A673 (cell line): ENCODE data around the gene CFAP97. TPM values are rescaled to one million over a fixed set of nuclear protein-coding genes. Genes with fewer than 3 reads are reported as not detected.

Experiments used
- BruUV-seq: library from RNA; stranded (reverse); fragments of 400-500 nt; replicated peaks from 2 replicates; lab custom pipeline; 2021; lab: Mats Ljungman, UMichigan
- CTCF ChIA-PET: fragments of 300-600 bp; sonication (Branson Sonifier 250); formaldehyde crosslinking; loops from one replicate; lab custom pipeline; 2022; ENCODE audit warnings: antibody characterized with exemption; lab: Charles Lee
- POLR2A ChIA-PET: fragments of 300-600 bp; sonication (Branson Sonifier 250); formaldehyde crosslinking; loops from one replicate; lab custom pipeline; 2022; ENCODE audit warnings: antibody characterized with exemption; ENCODE audit not compliant: low non-redundant PET; lab: Charles Lee
- DNase-seq: peaks from one replicate; pipeline ENCODE4 v3.0.0-alpha.2; 2015; ENCODE audit warnings: low spot score
- H3K27ac ChIP-seq: fragments of 200-600 bp; sonication (generic); 2 replicates; pipeline ENCODE4 v1.5.1; 2016; ENCODE audit warnings: mixed run types, low read depth, mild to moderate bottlenecking, mixed read lengths, antibody characterized with exemption, low read length; ENCODE audit not compliant: poor library complexity, severe bottlenecking
- H3K27me3 ChIP-seq: fragments of 200-600 bp; sonication (generic); replicated peaks from 2 replicates; pipeline ENCODE4 v1.6.1; 2017; ENCODE audit warnings: mixed run types, low read depth, mild to moderate bottlenecking, mixed read lengths, antibody characterized with exemption, low read length; ENCODE audit not compliant: insufficient read depth, poor library complexity
- H3K36me3 ChIP-seq: fragments of 200-600 bp; sonication (generic); 2 replicates; pipeline ENCODE4 v1.6.1; 2016; ENCODE audit warnings: mixed run types, mild to moderate bottlenecking, mixed read lengths, antibody characterized with exemption, low read length; ENCODE audit not compliant: insufficient read depth, poor library complexity, severe bottlenecking
- H3K4me1 ChIP-seq: fragments of 200-600 bp; sonication (generic); 2 replicates; pipeline ENCODE4 v1.6.1; 2017; ENCODE audit warnings: mixed run types, mild to moderate bottlenecking, mixed read lengths, antibody characterized with exemption, low read length; ENCODE audit not compliant: insufficient read depth, poor library complexity, severe bottlenecking
- H3K4me3 ChIP-seq: fragments of 200-600 bp; sonication (generic); 2 replicates; pipeline ENCODE4 v1.5.1; 2016; ENCODE audit warnings: low read depth, mixed run types, mild to moderate bottlenecking, mixed read lengths, low read length; ENCODE audit not compliant: poor library complexity, severe bottlenecking
- H3K9me3 ChIP-seq: fragments of 200-600 bp; sonication (generic); 2 replicates; pipeline ENCODE4 v1.6.1; 2016; ENCODE audit warnings: mixed run types, low read depth, mild to moderate bottlenecking, mixed read lengths, antibody characterized with exemption, low read length; ENCODE audit not compliant: poor library complexity, severe bottlenecking
- EZH2 ChIP-seq: fragments of 200-600 bp; sonication (generic); IDR thresholded peaks from 2 replicates; pipeline ENCODE4 v1.6.1; 2017; ENCODE audit warnings: borderline replicate concordance, low read depth, mild to moderate bottlenecking, mixed read lengths, antibody characterized with exemption, low read length; ENCODE audit not compliant: poor library complexity, severe bottlenecking
- intact Hi-C: fragments of 100-400 bp; cut with micrococcal nuclease; formaldehyde crosslinking; loops from one replicate; pipeline ENCODE4 v1.10.0; 2022; ENCODE audit not compliant: unreplicated experiment
- total RNA-seq: library from RNA; stranded (reverse); gene quantifications from 2 replicates; pipeline ENCODE4 v1.2.3, GENCODE V29; 2021
- TF ChIP-seq, protein P1 (sequence below): fragments of 300-800, 200-600 bp; sonication (generic); conservative IDR thresholded peaks from 2 replicates; pipeline ENCODE4 v1.5.1; 2017; ENCODE audit warnings: low read depth, mild to moderate bottlenecking, antibody characterized with exemption, low read length, moderate library complexity, mixed read lengths

Gene CFAP97
- total RNA-seq, 1 experiment from 2014 or later: 28.9 TPM

DNA sequence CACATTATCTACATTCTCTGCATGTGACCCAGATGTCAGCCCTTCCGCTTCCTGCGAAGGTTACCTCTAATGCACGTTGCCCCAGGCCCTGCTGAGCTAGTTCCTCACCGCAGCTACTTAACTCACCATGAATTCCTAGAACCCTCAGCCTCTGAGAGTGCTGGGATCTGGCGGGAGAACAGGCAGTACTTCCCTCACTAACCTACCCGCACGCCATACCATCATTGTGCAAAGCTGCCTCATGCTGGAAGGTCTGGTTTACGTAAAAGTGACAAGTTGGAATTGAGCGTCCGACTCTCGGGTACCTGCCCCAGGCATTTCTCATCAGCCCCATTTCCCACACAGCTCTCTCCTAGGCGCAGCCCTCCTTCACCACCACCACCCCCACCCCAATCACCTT, 54.4 kb downstream of the CFAP97 start:
- no peak for DNase-seq
- TF ChIP-seq EZH2: no peak
- TF ChIP-seq, protein P1, sequence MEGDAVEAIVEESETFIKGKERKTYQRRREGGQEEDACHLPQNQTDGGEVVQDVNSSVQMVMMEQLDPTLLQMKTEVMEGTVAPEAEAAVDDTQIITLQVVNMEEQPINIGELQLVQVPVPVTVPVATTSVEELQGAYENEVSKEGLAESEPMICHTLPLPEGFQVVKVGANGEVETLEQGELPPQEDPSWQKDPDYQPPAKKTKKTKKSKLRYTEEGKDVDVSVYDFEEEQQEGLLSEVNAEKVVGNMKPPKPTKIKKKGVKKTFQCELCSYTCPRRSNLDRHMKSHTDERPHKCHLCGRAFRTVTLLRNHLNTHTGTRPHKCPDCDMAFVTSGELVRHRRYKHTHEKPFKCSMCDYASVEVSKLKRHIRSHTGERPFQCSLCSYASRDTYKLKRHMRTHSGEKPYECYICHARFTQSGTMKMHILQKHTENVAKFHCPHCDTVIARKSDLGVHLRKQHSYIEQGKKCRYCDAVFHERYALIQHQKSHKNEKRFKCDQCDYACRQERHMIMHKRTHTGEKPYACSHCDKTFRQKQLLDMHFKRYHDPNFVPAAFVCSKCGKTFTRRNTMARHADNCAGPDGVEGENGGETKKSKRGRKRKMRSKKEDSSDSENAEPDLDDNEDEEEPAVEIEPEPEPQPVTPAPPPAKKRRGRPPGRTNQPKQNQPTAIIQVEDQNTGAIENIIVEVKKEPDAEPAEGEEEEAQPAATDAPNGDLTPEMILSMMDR: no peak
- no peaks in the 10 kb centered on the region for H3K9me3 ChIP-seq
- no peaks in the 10 kb centered on the region for H3K4me1 ChIP-seq
- POLR2A ChIA-PET: no interaction called here
- H3K27me3 ChIP-seq: no peaks in the 10 kb centered on the region
- H3K27ac ChIP-seq: no peak overlapping the region
- intact Hi-C loops: no loop called here
- H3K36me3 ChIP-seq: peaks cover 10% of the 10 kb centered on the region
- CTCF ChIA-PET: interaction anchor here (0.6 kb wide), 1 partner anchor 16 kb away, joined by 4 read pairs; no protein-coding TSS in a partner anchor
- no peak overlapping the region for H3K4me3 ChIP-seq
- BruUV-seq: no TSS peak

DNA sequence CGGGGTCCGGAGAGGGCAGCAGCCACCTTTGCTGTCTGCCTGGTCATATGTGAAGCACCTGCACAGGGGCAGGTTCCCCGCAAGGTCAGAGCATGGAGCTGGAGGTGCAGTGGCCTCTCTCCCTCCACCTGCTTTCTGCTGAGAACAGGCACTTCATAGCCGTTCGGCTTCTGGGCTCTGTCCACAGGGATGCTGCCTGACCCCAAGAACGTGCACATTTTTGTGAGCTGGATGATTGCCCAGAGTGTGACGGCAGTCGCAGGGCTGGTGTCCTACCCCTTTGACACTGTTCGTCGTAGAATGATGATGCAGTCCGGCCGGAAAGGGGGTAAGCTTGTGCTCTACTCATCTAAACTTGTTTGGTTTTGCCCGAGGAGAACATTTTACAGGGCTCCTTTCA, 58.2 kb downstream of the CFAP97 start:
- intact Hi-C loops: no loop called here
- CTCF ChIA-PET: interaction anchor here (0.6 kb wide), 1 partner anchor 28 kb away, joined by 7 read pairs; no protein-coding TSS in a partner anchor
- Histone ChIP-seq H3K9me3 (no peaks in the 10 kb centered on the region), H3K4me1 (no peaks in the 10 kb centered on the region), H3K36me3 (peaks cover 5% of the 10 kb centered on the region), H3K27me3 (no peaks in the 10 kb centered on the region), H3K4me3 (no peak overlapping the region), H3K27ac (no peak overlapping the region)
- TF ChIP-seq EZH2: no peak
- TF ChIP-seq, protein P1: no peak
- BruUV-seq: no TSS peak
- no peak for DNase-seq
- POLR2A ChIA-PET: no interaction called here

DNA sequence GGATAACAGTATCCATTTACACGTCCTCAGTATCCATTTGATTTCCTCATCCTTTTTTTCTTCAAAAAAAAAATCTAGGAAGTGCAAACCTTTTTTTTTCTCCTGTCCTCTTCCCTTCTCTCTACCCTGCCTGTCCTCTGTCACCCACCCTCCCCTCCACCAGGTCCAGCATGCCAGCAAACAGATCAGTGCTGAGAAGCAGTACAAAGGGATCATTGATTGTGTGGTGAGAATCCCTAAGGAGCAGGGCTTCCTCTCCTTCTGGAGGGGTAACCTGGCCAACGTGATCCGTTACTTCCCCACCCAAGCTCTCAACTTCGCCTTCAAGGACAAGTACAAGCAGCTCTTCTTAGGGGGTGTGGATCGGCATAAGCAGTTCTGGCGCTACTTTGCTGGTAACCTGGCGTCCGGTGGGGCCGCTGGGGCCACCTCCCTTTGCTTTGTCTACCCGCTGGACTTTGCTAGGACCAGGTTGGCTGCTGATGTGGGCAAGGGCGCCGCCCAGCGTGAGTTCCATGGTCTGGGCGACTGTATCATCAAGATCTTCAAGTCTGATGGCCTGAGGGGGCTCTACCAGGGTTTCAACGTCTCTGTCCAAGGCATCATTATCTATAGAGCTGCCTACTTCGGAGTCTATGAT, 59.1 kb downstream of the CFAP97 start:
- TF ChIP-seq, protein P1: no peak
- TF ChIP-seq EZH2: no peak
- H3K27me3 ChIP-seq: no peaks in the 10 kb centered on the region
- BruUV-seq: no TSS peak
- intact Hi-C loops: no loop called here
- no peaks in the 10 kb centered on the region for H3K9me3 ChIP-seq
- H3K4me3 ChIP-seq: no peak overlapping the region
- no peaks in the 10 kb centered on the region for H3K4me1 ChIP-seq
- H3K36me3 ChIP-seq: no peaks in the 10 kb centered on the region
- DNase-seq: no peak
- H3K27ac ChIP-seq: no peak overlapping the region
- CTCF ChIA-PET: no interaction called here
- POLR2A ChIA-PET: no interaction called here
